Nephron progenitor cell (in vitro differentiated cells): Measurements from ENCODE around the gene ZNF263.
A peak's percentile ranks its signal among the peaks of the same experiment; 100 is the strongest.

Source experiments
- DNase-seq: peaks from one replicate; pipeline ENCODE4 v3.0.0; 2021
- H3K27ac Mint-ChIP-seq: 2 replicates; pipeline ENCODE4 v1.8.0; 2021; ENCODE audit warnings: mild to moderate bottlenecking, moderate library complexity, mixed read lengths
- H3K27me3 Mint-ChIP-seq: 2 replicates; pipeline ENCODE4 v1.8.0; 2021; ENCODE audit warnings: mild to moderate bottlenecking, low read depth, mixed read lengths; ENCODE audit not compliant: poor library complexity
- H3K36me3 Mint-ChIP-seq: 2 replicates; pipeline ENCODE4 v1.8.0; 2021; ENCODE audit warnings: low read depth, mixed read lengths
- H3K4me1 Mint-ChIP-seq: 2 replicates; pipeline ENCODE4 v1.8.0; 2021; ENCODE audit warnings: mixed read lengths
- H3K4me3 Mint-ChIP-seq: 2 replicates; pipeline ENCODE4 v1.8.0; 2021; ENCODE audit warnings: mild to moderate bottlenecking, moderate library complexity, mixed read lengths
- H3K9me3 Mint-ChIP-seq: 2 replicates; pipeline ENCODE4 v1.8.0; 2021; ENCODE audit warnings: mild to moderate bottlenecking, moderate library complexity, mixed read lengths
- CTCF ChIP-seq: fragments of 200-600 bp; sonication (generic); IDR thresholded peaks from 2 replicates; pipeline ENCODE4 v1.5.0; 2021; ENCODE audit warnings: antibody characterized with exemption

ZNF263 gene

DNA sequence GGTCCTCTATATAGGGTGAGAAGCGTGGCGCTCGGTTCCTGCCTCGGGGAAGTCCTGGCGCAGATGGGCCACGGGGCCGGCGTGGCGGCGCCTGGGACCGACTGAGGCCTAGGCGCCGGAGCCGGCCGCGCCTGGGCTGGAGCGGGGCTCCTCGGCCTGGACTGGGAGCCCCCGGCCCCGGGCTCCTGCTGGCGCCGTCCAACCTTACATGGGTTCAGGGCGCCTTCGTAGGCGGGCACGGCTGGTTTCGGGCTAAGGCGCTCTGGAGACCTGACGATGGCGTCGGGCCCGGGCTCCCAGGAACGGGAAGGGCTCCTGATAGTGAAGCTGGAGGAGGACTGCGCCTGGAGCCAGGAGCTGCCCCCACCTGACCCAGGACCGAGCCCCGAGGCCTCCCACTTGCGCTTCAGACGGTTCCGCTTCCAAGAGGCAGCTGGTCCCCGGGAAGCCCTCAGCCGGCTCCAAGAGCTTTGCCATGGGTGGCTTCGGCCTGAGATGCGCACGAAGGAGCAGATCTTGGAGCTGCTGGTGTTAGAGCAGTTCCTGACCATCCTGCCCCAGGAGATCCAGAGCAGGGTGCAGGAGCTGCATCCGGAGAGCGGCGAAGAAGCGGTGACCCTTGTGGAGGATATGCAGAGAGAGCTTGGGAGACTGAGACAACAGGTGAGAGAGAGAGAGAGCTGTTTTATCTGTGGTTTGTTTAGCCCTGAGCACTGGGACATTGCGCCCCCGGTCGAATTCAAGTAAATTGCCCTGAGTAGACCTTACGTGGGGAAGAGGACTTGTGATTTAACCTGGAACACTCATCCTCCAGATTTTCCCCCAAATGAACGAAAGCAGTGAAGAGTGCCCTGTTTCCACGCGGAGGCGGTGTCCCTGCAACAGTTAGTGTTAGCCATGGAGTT lies 504 bp downstream of the ZNF263 start:
- Mint-ChIP-seq H3K4me1 (peaks cover 23% of the 10 kb centered on the region), H3K36me3 (peaks cover 51% of the 10 kb centered on the region), H3K27ac (peak overlapping the region; percentile 100), H3K9me3 (peaks cover 62% of the 10 kb centered on the region), H3K4me3 (peak overlapping the region; percentile 97), H3K27me3 (peaks cover 8% of the 10 kb centered on the region)
- peak; percentile 44 for DNase-seq
- no peak for TF ChIP-seq CTCF

- no peak overlapping the region for H3K27ac Mint-ChIP-seq
- H3K9me3 Mint-ChIP-seq = peaks cover 72% of the 10 kb centered on the region
- peaks cover 23% of the 10 kb centered on the region for H3K4me1 Mint-ChIP-seq
- peaks cover 8% of the 10 kb centered on the region for H3K27me3 Mint-ChIP-seq
- TF ChIP-seq CTCF = no peak
- H3K4me3 Mint-ChIP-seq = peak overlapping the region; percentile 97
- no peak for DNase-seq
- peaks cover 65% of the 10 kb centered on the region for H3K36me3 Mint-ChIP-seq
Measured at GRCh38 chr16:3285131-3285530, 1.8 kb downstream of the ZNF263 start.

GRCh38 chr16:3289998-3290673 lies 6.8 kb downstream of the ZNF263 start:
- H3K36me3 Mint-ChIP-seq = peaks cover 98% of the 10 kb centered on the region
- H3K27me3 Mint-ChIP-seq = peaks cover 5% of the 10 kb centered on the region
- no peak overlapping the region for H3K4me3 Mint-ChIP-seq
- TF ChIP-seq CTCF = no peak
- no peak for DNase-seq
- peaks cover 98% of the 10 kb centered on the region for H3K9me3 Mint-ChIP-seq
- H3K4me1 Mint-ChIP-seq = peaks cover 1% of the 10 kb centered on the region
- no peak overlapping the region for H3K27ac Mint-ChIP-seq

GRCh38 chr16:3292604-3293003 lies 9.3 kb downstream of the ZNF263 start:
- H3K27me3 Mint-ChIP-seq = peaks cover 5% of the 10 kb centered on the region
- H3K27ac Mint-ChIP-seq = no peak overlapping the region
- no peak overlapping the region for H3K4me3 Mint-ChIP-seq
- DNase-seq = no peak
- no peak for TF ChIP-seq CTCF
- H3K36me3 Mint-ChIP-seq = peaks cover 94% of the 10 kb centered on the region
- H3K9me3 Mint-ChIP-seq = peaks cover 94% of the 10 kb centered on the region
- H3K4me1 Mint-ChIP-seq = no peaks in the 10 kb centered on the region

- DNase-seq = no peak
- Mint-ChIP-seq H3K4me1 (no peaks in the 10 kb centered on the region), H3K36me3 (peaks cover 93% of the 10 kb centered on the region), H3K4me3 (no peak overlapping the region), H3K27ac (no peak overlapping the region), H3K9me3 (peaks cover 92% of the 10 kb centered on the region), H3K27me3 (peaks cover 5% of the 10 kb centered on the region)
- TF ChIP-seq CTCF = no peak
Measured at GRCh38 chr16:3295209-3295608, 11.9 kb downstream of the ZNF263 start.
